CD14-positive monocyte (primary cell): ENCODE data around the gene NGFR. TPM values are rescaled to one million over a fixed set of nuclear protein-coding genes. Genes with fewer than 3 reads are reported as not detected.

Source experiments
- DNase-seq, 3 donors: peaks; one replicate each; pipeline ENCODE4 v3.0.0-alpha.2; 2011 to 2022
- H2AFZ ChIP-seq: 2 replicates; pipeline ENCODE4 v1.6.0; 2012; ENCODE audit warnings: mild to moderate bottlenecking, low read depth, low read length, inconsistent platforms; ENCODE audit not compliant: insufficient read depth, poor library complexity, severe bottlenecking
- H3K27ac ChIP-seq, 2 donors: 1 replicate in 1 of 2; 2 replicates in 1 of 2; pipeline ENCODE4 v1.5.1; 2012 to 2013; ENCODE audit warnings: low read length in 2 of 2, control low read depth in 1 of 2, inconsistent platforms in 1 of 2, low read depth in 1 of 2, mild to moderate bottlenecking in 1 of 2
- H3K27me3 ChIP-seq, 2 donors: one replicate each; pipeline versions ENCODE4 v1.6.0 to v1.6.1; 2011 to 2013; ENCODE audit warnings: low read length in 2 of 2; ENCODE audit not compliant: control insufficient read depth in 2 of 2, insufficient read depth in 2 of 2
- H3K36me3 ChIP-seq, 2 donors: replicated peaks in 1 of 2; 1 replicate in 1 of 2; 2 replicates in 1 of 2; pipeline versions ENCODE4 v1.5.1 to v1.6.1; 2012 to 2013; ENCODE audit warnings: low read length in 2 of 2, control low read depth in 1 of 2, inconsistent platforms in 1 of 2, mild to moderate bottlenecking in 1 of 2; ENCODE audit not compliant: insufficient read depth in 2 of 2, control insufficient read depth in 1 of 2
- H3K4me1 ChIP-seq, 2 donors: 1 replicate in 1 of 2; 2 replicates in 1 of 2; pipeline versions ENCODE4 v1.5.1 to v1.6.1; 2012 to 2013; ENCODE audit warnings: low read length in 2 of 2, control low read depth in 1 of 2, inconsistent platforms in 1 of 2, mild to moderate bottlenecking in 1 of 2, moderate library complexity in 1 of 2; ENCODE audit not compliant: insufficient read depth in 2 of 2, control insufficient read depth in 1 of 2
- H3K4me2 ChIP-seq: replicated peaks from 2 replicates; pipeline ENCODE3; 2012; ENCODE audit warnings: low read length, moderate library complexity, mild to moderate bottlenecking; ENCODE audit not compliant: poor library complexity, severe bottlenecking; ENCODE audit errors: extremely low read depth
- H3K4me3 ChIP-seq, 3 experiments: fragments of 200-600 bp in 1 of 3; sonication (generic) in 1 of 3; replicated peaks in 1 of 3; 1 replicate in 2 of 3; 2 replicates in 1 of 3; pipeline ENCODE4 v1.5.1; 2011 to 2013; ENCODE audit warnings: low read length in 3 of 3, mild to moderate bottlenecking in 3 of 3, control low read depth in 2 of 3, low read depth in 2 of 3, inconsistent platforms in 1 of 3, moderate library complexity in 1 of 3
- H3K79me2 ChIP-seq: 2 replicates; pipeline ENCODE4 v1.6.0; 2012; ENCODE audit warnings: mild to moderate bottlenecking, control low read depth, inconsistent platforms, low read length, moderate library complexity; ENCODE audit not compliant: insufficient read depth
- H3K9ac ChIP-seq: 2 replicates; pipeline ENCODE4 v1.6.0; 2017; ENCODE audit warnings: low read length, mild to moderate bottlenecking; ENCODE audit not compliant: insufficient read depth, poor library complexity, severe bottlenecking
- H3K9me3 ChIP-seq, 2 donors: replicated peaks in 1 of 2; 1 replicate in 1 of 2; 2 replicates in 1 of 2; pipeline versions ENCODE4 v1.5.1 to v1.6.1; 2012 to 2013; ENCODE audit warnings: low read length in 2 of 2, control low read depth in 1 of 2; ENCODE audit not compliant: control insufficient read depth in 1 of 2, insufficient read depth in 1 of 2
- H4K20me1 ChIP-seq: 2 replicates; pipeline ENCODE4 v1.6.0; 2012; ENCODE audit warnings: mild to moderate bottlenecking, low read length, control low read depth, moderate library complexity; ENCODE audit not compliant: insufficient read depth
- H3K27ac Mint-ChIP-seq, 7 donors: one replicate each; pipeline ENCODE4 v1.8.0; 2020; ENCODE audit warnings: mild to moderate bottlenecking in 7 of 7, mixed read lengths in 7 of 7, moderate library complexity in 6 of 7, inconsistent platforms in 2 of 7
- H3K27me3 Mint-ChIP-seq, 3 donors: one replicate each; pipeline ENCODE4 v1.8.0; 2021 to 2022; ENCODE audit warnings: low read depth in 3 of 3, mild to moderate bottlenecking in 3 of 3, mixed read lengths in 3 of 3, moderate library complexity in 3 of 3, inconsistent platforms in 1 of 3
- H3K36me3 Mint-ChIP-seq, 2 donors: one replicate each; pipeline ENCODE4 v1.8.0; 2020; ENCODE audit warnings: mixed read lengths in 2 of 2, inconsistent platforms in 1 of 2, mild to moderate bottlenecking in 1 of 2
- H3K4me1 Mint-ChIP-seq: one replicate; pipeline ENCODE4 v1.8.0; 2020; ENCODE audit warnings: mild to moderate bottlenecking, mixed read lengths
- H3K4me3 Mint-ChIP-seq, 2 donors: one replicate each; pipeline ENCODE4 v1.8.0; 2020; ENCODE audit warnings: mild to moderate bottlenecking in 2 of 2, mixed read lengths in 2 of 2, moderate library complexity in 1 of 2
- H3K9me3 Mint-ChIP-seq, 7 donors: one replicate each; pipeline ENCODE4 v1.8.0; 2020 to 2022; ENCODE audit warnings: mixed read lengths in 7 of 7, mild to moderate bottlenecking in 6 of 7, moderate library complexity in 6 of 7, inconsistent platforms in 2 of 7
- CTCF ChIP-seq: fragments of 200-600 bp; IDR thresholded peaks from one replicate; pipeline ENCODE4 v1.8.0; 2022; ENCODE audit warnings: antibody characterized with exemption, mild to moderate bottlenecking
- whole genome bisulfite sequencing: methylation state at CpG from one replicate; pipeline ENCODE4 v1.1.5; 2013; ENCODE audit warnings: missing lambda C conversion rate; ENCODE audit not compliant: insufficient coverage; 5-methylcytosine and 5-hydroxymethylcytosine counted together
- intact Hi-C, 2 donors: fragments of 100-400 bp; cut with micrococcal nuclease; formaldehyde crosslinking; loops; one replicate each; pipeline versions ENCODE4 v1.15.0 to v1.15.1; 2023
- polyA plus RNA-seq, 3 donors: library from polyadenylated mRNA; depleted of rRNA in 1 of 3; unstranded in 2 of 3; stranded (reverse) in 1 of 3; fragments of 300-500 nt in 2 of 3; fragments of >200 nt in 1 of 3; fragmentation: Illumina TruSeq in 2 of 3; gene quantifications; 1 replicate in 2 of 3; 2 replicates in 1 of 3; pipeline ENCODE4 v1.2.3, GENCODE V29; 2012 to 2021

Gene NGFR
- polyA plus RNA-seq, 3 donors: 0.05 to 0.19 TPM; not detected in 1

GRCh38 chr17:49551221-49552069, 56.4 kb downstream of the NGFR start:
- no peak overlapping the region for H3K4me2 ChIP-seq
- H3K79me2 ChIP-seq: no peaks in the 10 kb centered on the region
- TF ChIP-seq CTCF: no peak
- Mint-ChIP-seq H3K27me3 (peaks cover 5 to 13% (median 6%) of the 10 kb centered on the region in 3 donors), H3K4me1 (peaks cover 10% of the 10 kb centered on the region), H3K4me3 (no peak overlapping the region), H3K27ac (no peak overlapping the region), H3K36me3 (no peaks in the 10 kb centered on the region), H3K9me3 (no peaks in the 10 kb centered on the region)
- WGBS: 96% methylated on average over 9 of the region's 12 CpGs
- no peaks in the 10 kb centered on the region for H3K27me3 ChIP-seq
- DNase-seq: no peak
- no peak overlapping the region for H3K9ac ChIP-seq
- intact Hi-C loops: loop anchor here (10.0 kb wide), 2 partner anchors 117 to 247 kb away; no protein-coding TSS in a partner anchor
- no peak overlapping the region for H2AFZ ChIP-seq
- no peaks in the 10 kb centered on the region for H3K36me3 ChIP-seq
- H4K20me1 ChIP-seq: no peaks in the 10 kb centered on the region
- H3K9me3 ChIP-seq: no peaks in the 10 kb centered on the region
- peaks cover 4 to 5% of the 10 kb centered on the region in 2 donors for H3K4me1 ChIP-seq
- H3K27ac ChIP-seq: no peak overlapping the region
- H3K4me3 ChIP-seq: no peak overlapping the region

- no peaks in the 10 kb centered on the region for H3K9me3 ChIP-seq
- H3K27ac ChIP-seq: no peak overlapping the region
- no peak overlapping the region for H2AFZ ChIP-seq
- 94% methylated on average over 24 of the region's 27 CpGs for WGBS
- DNase-seq: no peak
- H3K9ac ChIP-seq: no peak overlapping the region
- H3K79me2 ChIP-seq: no peaks in the 10 kb centered on the region
- TF ChIP-seq CTCF: no peak
- Mint-ChIP-seq H3K9me3 (no peaks in the 10 kb centered on the region), H3K4me1 (peaks cover 11% of the 10 kb centered on the region), H3K36me3 (no peaks in the 10 kb centered on the region), H3K4me3 (peak overlapping the region in 1 of 2 donors; percentile 41), H3K27ac (no peak overlapping the region), H3K27me3 (peaks cover 5 to 13% (median 6%) of the 10 kb centered on the region in 3 donors)
- peaks cover 4 to 5% of the 10 kb centered on the region in 2 donors for H3K4me1 ChIP-seq
- no peak overlapping the region for H3K4me3 ChIP-seq
- no peaks in the 10 kb centered on the region for H4K20me1 ChIP-seq
- H3K36me3 ChIP-seq: no peaks in the 10 kb centered on the region
- no peak overlapping the region for H3K4me2 ChIP-seq
- no peaks in the 10 kb centered on the region for H3K27me3 ChIP-seq
- intact Hi-C loops: loop anchor here (10.0 kb wide), 2 partner anchors 117 to 247 kb away; no protein-coding TSS in a partner anchor
These were observed 57.1 kb downstream of the NGFR start for GRCh38 chr17:49552070-49552751.
